Activated CD4-positive, alpha-beta T cell treated with anti-CD3 and anti-CD28 coated beads for 36 hours (primary cell): ENCODE measurements around the gene CSNK1G2. TPM values are rescaled to one million over a fixed set of nuclear protein-coding genes. Genes with fewer than 3 reads are reported as not detected.

Experiments
- ATAC-seq: fragments of 200-7000 bp; cut with Tn5 transposase; one replicate; pipeline ENCODE4 v1.10.0; 2021; ENCODE audit warnings: mild to moderate bottlenecking, moderate library complexity
- CTCF ChIA-PET: fragments of 350-600 bp; sonication (Branson Sonifier 250); formaldehyde crosslinking; loops from one replicate; lab custom pipeline; 2021; ENCODE audit warnings: antibody characterized with exemption; lab: Charles Lee
- POLR2A ChIA-PET: fragments of 350-600 bp; sonication (Branson Sonifier 250); formaldehyde crosslinking; loops from one replicate; lab custom pipeline; 2021; ENCODE audit warnings: antibody characterized with exemption, inconsistent platforms; lab: Charles Lee
- DNase-seq: peaks from one replicate; pipeline ENCODE4 v3.0.0-alpha.2; 2020
- H3K27ac Mint-ChIP-seq: one replicate; pipeline ENCODE4 v1.8.0; 2021; ENCODE audit warnings: mixed read lengths
- H3K27me3 Mint-ChIP-seq: one replicate; pipeline ENCODE4 v1.8.0; 2021; ENCODE audit warnings: mixed read lengths
- H3K36me3 Mint-ChIP-seq: one replicate; pipeline ENCODE4 v1.8.0; 2021; ENCODE audit warnings: low read depth, mixed read lengths
- H3K4me1 Mint-ChIP-seq: one replicate; pipeline ENCODE4 v1.8.0; 2021; ENCODE audit warnings: mixed read lengths
- H3K4me3 Mint-ChIP-seq: one replicate; pipeline ENCODE4 v1.8.0; 2021; ENCODE audit warnings: mild to moderate bottlenecking, moderate library complexity, mixed read lengths
- H3K9me3 Mint-ChIP-seq: one replicate; pipeline ENCODE4 v1.8.0; 2021; ENCODE audit warnings: low read depth, mixed read lengths
- intact Hi-C, 2 experiments: fragments of 100-400 bp; cut with DNase I in 1 of 2; cut with micrococcal nuclease in 1 of 2; formaldehyde crosslinking; loops; one replicate each; pipeline versions ENCODE4 v1.14.2 to v1.15.1; 2022 to 2024; cut with DNase I, micrococcal nuclease
- total RNA-seq, 2 experiments: library from RNA; stranded (reverse); gene quantifications; one replicate each; pipeline ENCODE4 v1.2.3, GENCODE V29; 2021

The CSNK1G2 gene
- total RNA-seq, 2 experiments from 2014 or later: 56.0 to 78.1 TPM

DNA sequence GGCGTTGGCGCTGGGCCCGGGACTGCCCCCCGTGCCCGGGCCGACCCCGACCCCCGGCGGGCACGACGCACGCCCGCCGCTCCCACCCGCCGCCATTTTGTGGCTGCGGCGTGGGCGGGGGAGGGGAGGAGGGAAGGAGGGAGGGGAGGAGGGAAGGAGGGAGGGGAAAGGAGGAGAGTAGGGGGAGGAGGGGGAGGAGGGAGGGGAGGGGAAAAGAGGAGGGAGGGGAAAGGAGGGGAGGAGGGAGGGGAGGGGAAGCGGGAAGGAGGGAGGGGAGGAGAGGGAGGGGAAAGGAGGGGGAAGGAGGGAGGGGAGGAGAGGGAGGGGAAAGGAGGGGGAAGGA, 74.6 kb downstream of the CSNK1G2 start, which contains the start of gene BTBD2:
TSS of gene BTBD2 (minus strand) at position 107 of the 343 bp plus-strand sequence. CDS start at position 96, 11 bp downstream.
- Mint-ChIP-seq H3K27me3 (no peaks in the 10 kb centered on the region), H3K4me1 (peaks cover 21% of the 10 kb centered on the region), H3K27ac (peak within 1 kb of the TSS; percentile 58), H3K36me3 (peaks cover 15% of the 10 kb centered on the region), H3K4me3 (peak within 1 kb of the TSS; percentile 69), H3K9me3 (no peaks in the 10 kb centered on the region)
- ChIA-PET POLR2A (no interaction called here), CTCF (no interaction called here)
- intact Hi-C loops: loop anchor here (1.0 to 5.0 kb wide), 6 partner anchors 67 to 312 kb away; partner anchors contain the start of genes IZUMO4 (in 1 of the 2), LSM7 (in 1 of the 2), MOB3A (in 1 of the 2) and SPPL2B (in 1 of the 2)
- ATAC-seq (peak; percentile 9), DNase-seq (peak; percentile 80)

DNA sequence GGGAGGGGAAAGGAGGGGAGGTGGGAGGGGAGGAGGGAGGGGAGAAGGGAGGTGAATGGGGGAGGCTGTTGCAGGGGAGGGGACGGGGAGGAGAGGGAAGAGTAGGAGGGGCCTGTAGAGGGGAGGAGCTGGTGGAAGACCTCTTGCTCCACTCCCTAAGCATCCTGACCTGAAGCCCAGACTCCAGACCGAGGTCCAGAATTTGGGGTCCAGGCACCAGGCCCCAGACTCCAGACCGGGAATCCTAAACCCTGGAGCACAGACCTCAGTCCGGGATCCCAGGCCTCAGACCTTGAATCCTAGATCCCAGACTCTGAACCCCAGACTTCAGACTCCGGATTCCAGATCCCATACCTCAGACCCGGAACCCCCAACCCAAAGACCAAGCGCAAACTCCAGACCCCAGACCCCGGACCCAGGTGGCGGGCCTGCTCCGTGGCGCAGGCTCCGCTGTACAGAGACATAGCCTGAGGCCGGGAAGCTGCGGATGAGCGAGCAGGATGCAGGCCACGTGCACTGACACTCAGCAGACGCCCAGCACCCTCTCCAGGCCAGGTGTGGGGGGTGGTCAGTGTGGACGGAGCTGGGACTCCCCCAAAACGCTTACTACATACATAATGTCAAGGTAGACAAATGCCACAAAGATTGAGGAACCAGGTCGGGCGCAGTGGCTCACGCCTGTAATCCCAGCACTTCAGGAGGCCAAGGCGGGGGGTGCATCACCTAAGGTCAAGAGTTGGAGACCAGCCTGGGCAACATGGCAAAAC, 75.3 kb downstream of the CSNK1G2 start:
- Mint-ChIP-seq H3K4me1 (peaks cover 21% of the 10 kb centered on the region), H3K27ac (peak overlapping the region; percentile 58)
- intact Hi-C loops: loop anchor here (1.0 to 5.0 kb wide), 6 partner anchors 19 to 311 kb away; partner anchors contain the start of genes LSM7 (in 1 of the 2) and SPPL2B (in 1 of the 2)

DNA sequence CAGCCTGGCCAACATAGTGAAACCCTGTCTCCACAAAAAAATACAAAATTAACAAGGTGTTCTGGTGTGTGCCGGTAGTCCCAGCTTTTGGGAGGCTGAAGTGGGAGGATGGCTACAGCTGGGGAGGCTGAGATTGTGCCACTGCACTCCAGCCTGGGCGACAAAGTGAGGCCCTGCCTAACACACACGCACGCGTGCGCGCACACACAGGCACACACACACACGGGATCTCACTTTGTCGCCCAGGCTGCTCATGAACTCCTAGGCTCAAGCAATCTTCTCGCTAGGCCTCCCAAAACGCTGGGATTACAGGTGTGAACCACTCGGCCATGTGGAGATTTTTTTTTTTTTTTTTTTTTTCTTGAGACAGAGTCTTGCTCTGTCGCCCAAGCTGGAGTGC, 77.8 kb downstream of the CSNK1G2 start:
- no peak for ATAC-seq
- intact Hi-C loops: loop anchor here (1.0 to 5.0 kb wide), 11 partner anchors 24 to 309 kb away; partner anchors contain the start of genes IZUMO4 (in 2 of the 2), MOB3A (in 2 of the 2), AP3D1 (in 1 of the 2) and LSM7 (in 1 of the 2)
- Mint-ChIP-seq H3K4me1 (peaks cover 17% of the 10 kb centered on the region), H3K9me3 (peaks cover 2% of the 10 kb centered on the region), H3K4me3 (no peak overlapping the region), H3K27ac (no peak overlapping the region), H3K27me3 (no peaks in the 10 kb centered on the region), H3K36me3 (no peaks in the 10 kb centered on the region)
- CTCF ChIA-PET: interaction anchor here (0.6 to 2.5 kb wide), 9 partner anchors 13 to 137 kb away, joined by 3 to 17 read pairs (median 4); no protein-coding TSS in a partner anchor
- POLR2A ChIA-PET: no interaction called here
- DNase-seq: no peak

More for the DNA sequence above, 75.3 kb downstream of the CSNK1G2 start:
- Mint-ChIP-seq H3K36me3 (peaks cover 10% of the 10 kb centered on the region), H3K9me3 (no peaks in the 10 kb centered on the region), H3K27me3 (no peaks in the 10 kb centered on the region), H3K4me3 (peak overlapping the region; percentile 66)
- ChIA-PET POLR2A (interaction anchor here (1.1 kb wide), 1 partner anchor 74 kb away, joined by 3 read pairs; no protein-coding TSS in a partner anchor), CTCF (interaction anchor here (0.6 kb wide), 1 partner anchor 134 kb away, joined by 4 read pairs; no protein-coding TSS in a partner anchor)
- ATAC-seq (peak; percentile 77), DNase-seq (peak; percentile 85)

DNA sequence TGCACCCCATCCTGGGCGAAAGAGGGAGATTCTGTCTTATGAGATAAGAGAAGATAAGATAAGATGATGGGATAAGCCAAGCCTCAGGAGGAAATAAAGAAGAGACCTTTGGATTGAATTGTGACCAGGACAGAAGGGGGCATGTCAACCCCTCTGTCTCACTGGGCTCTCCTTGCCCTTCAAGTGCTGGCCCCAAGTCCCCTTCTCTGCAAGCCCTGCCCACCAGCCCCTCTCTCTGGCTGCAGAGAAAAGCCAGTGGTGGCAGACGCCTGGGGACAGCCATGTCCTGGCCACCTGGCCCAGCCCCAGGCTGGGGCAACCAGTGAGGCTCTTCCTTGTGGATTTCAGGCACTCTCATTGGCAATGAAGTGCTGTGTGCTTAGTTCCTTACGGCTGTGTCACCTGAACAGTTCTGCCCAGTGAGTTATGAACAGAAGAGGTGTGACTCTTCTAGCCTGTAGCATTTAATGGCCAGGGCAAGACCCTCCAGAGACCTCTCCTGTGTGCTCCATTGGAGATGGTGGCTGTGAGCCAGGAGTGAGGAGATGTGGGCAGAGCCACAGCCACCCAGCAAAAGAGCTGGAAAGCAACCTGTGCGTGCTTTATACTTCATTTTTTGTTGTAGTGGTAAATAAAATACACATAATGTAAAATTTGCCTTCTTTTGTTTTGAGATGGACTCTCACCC, 80.6 kb downstream of the CSNK1G2 start:
- Mint-ChIP-seq H3K9me3 (peaks cover 5% of the 10 kb centered on the region), H3K4me1 (peaks cover 7% of the 10 kb centered on the region), H3K4me3 (no peak overlapping the region), H3K27ac (no peak overlapping the region), H3K36me3 (peaks cover 2% of the 10 kb centered on the region), H3K27me3 (no peaks in the 10 kb centered on the region)
- ChIA-PET CTCF (interaction anchor here (1.1 kb wide), 1 partner anchor 189 kb away, joined by 3 read pairs; no protein-coding TSS in a partner anchor), POLR2A (no interaction called here)
- DNase-seq (no peak), ATAC-seq (no peak)
- intact Hi-C loops: loop anchor here in 1 of 2 experiments (2.0 kb wide), 1 partner anchor 39 kb away; no protein-coding TSS in a partner anchor

DNA sequence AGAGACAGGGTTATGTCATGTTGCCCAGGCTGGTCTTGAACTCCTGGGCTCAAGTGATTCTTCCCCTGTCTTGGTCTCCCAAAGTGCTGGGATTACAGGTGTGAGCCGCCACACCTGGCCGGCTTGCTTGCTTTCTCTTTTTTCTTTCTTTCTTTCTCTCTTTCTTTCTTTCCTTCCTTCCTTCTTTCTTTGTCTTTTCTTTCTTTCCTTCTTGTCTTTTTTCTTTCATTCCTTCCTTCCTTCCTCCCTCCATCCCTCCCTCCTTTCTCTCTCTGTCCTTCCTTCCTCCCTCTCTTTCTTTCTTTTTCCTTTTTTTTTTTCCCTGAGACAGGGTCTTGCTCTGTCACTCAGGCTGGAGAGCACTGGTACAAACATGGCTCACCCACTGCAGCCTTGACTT, 81.3 kb downstream of the CSNK1G2 start:
- H3K27ac Mint-ChIP-seq: no peak overlapping the region
- DNase-seq (no peak), ATAC-seq (no peak)
- ChIA-PET CTCF (interaction anchor here (0.9 kb wide), 1 partner anchor 13 kb away, joined by 3 read pairs; no protein-coding TSS in a partner anchor), POLR2A (no interaction called here)
- H3K4me1 Mint-ChIP-seq: peaks cover 5% of the 10 kb centered on the region
- peaks cover 2% of the 10 kb centered on the region for H3K36me3 Mint-ChIP-seq
- peaks cover 5% of the 10 kb centered on the region for H3K9me3 Mint-ChIP-seq
- intact Hi-C loops: no loop called here
- no peak overlapping the region for H3K4me3 Mint-ChIP-seq
- H3K27me3 Mint-ChIP-seq: no peaks in the 10 kb centered on the region

DNA sequence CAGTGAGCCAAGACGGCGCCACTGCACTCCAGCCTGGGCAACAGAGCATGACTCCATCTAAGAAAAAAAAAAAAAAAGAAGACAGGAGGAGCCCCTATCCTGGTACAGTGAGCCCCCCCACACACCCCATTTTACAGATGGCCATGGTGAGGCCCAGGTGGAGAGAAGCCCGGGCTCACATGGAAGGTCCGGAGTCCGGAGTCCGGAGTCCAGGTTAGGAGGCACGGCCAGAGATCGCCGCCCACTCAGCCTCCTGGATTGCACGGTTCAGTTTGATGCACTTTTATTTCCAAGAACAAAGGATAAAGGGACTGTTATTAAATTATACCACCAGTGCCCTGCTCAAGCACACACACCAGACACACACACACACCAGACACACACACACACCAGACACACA, 85.8 kb downstream of the CSNK1G2 start:
- H3K27ac Mint-ChIP-seq: no peak overlapping the region
- peaks cover 2% of the 10 kb centered on the region for H3K36me3 Mint-ChIP-seq
- H3K4me3 Mint-ChIP-seq: no peak overlapping the region
- no peak for ATAC-seq
- ChIA-PET POLR2A (no interaction called here), CTCF (interaction anchor here (0.6 kb wide), 1 partner anchor 44 kb away, joined by 3 read pairs; no protein-coding TSS in a partner anchor)
- no peak for DNase-seq
- peaks cover 1% of the 10 kb centered on the region for H3K4me1 Mint-ChIP-seq
- peaks cover 5% of the 10 kb centered on the region for H3K9me3 Mint-ChIP-seq
- H3K27me3 Mint-ChIP-seq: no peaks in the 10 kb centered on the region
- intact Hi-C loops: no loop called here

DNA sequence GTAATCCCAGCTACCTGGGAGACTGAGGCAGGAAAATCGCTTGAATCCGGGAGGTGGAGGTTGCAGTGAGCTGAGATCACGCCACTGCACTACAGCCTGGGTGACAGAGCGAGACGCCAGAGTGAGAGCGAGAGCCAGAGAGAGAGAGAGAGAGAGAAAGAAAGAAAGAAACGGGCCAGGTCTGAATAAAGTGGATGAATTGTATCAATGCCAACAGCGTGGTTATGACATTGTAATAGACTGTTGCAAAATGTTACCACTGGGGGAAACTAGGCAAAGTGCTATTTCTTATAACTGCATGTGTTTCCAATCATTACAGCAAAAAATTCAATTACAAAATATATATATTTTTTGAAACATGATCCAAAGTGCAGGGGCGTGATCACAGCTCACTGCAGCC, 86.4 kb downstream of the CSNK1G2 start:
- H3K36me3 Mint-ChIP-seq: peaks cover 2% of the 10 kb centered on the region
- no peak for ATAC-seq
- intact Hi-C loops: no loop called here
- peaks cover 7% of the 10 kb centered on the region for H3K4me1 Mint-ChIP-seq
- ChIA-PET POLR2A (no interaction called here), CTCF (no interaction called here)
- DNase-seq: no peak
- no peaks in the 10 kb centered on the region for H3K27me3 Mint-ChIP-seq
- H3K9me3 Mint-ChIP-seq: peaks cover 5% of the 10 kb centered on the region
- no peak overlapping the region for H3K27ac Mint-ChIP-seq
- no peak overlapping the region for H3K4me3 Mint-ChIP-seq

Other genes starting within 250 kb of the CSNK1G2 start
- gene ONECUT3, start 187.7 kb upstream of the CSNK1G2 start, total RNA-seq: not detected
- 1 to 10 TPM; 7.9 to 8.4 TPM for gene ATP8B3, start 128.9 kb upstream of the CSNK1G2 start, total RNA-seq
- 10 to 100 TPM; 39.3 to 49.8 TPM for gene REXO1, start 92.7 kb upstream of the CSNK1G2 start, total RNA-seq
- gene KLF16, start 77.6 kb upstream of the CSNK1G2 start, total RNA-seq: 10 to 100 TPM; 22.5 to 28.8 TPM
- 10 to 100 TPM; 84.5 to 88.5 TPM for gene ABHD17A, start 55.7 kb upstream of the CSNK1G2 start, total RNA-seq
- gene ADAT3, start 35.8 kb upstream of the CSNK1G2 start, total RNA-seq: 1 to 10 TPM; 5.6 to 6.1 TPM
- gene SCAMP4, start 35.8 kb upstream of the CSNK1G2 start, total RNA-seq: 10 to 100 TPM; 20.5 to 25.6 TPM
- gene BTBD2, start 74.5 kb downstream of the CSNK1G2 start, total RNA-seq: 10 to 100 TPM; 46.7 to 61.8 TPM
- 100 to 1,000 TPM; 139 to 155 TPM for gene MKNK2, start 110.1 kb downstream of the CSNK1G2 start, total RNA-seq
- gene MOB3A, start 155.2 kb downstream of the CSNK1G2 start, total RNA-seq: 100 to 1,000 TPM; 148 to 156 TPM
- 10 to 100 TPM; 15.2 to 16.6 TPM for gene IZUMO4, start 155.7 kb downstream of the CSNK1G2 start, total RNA-seq
- gene AP3D1, start 210.4 kb downstream of the CSNK1G2 start, total RNA-seq: 100 to 1,000 TPM in 1 of 2 experiments, 10 to 100 TPM in 1; 82.7 to 105 TPM
- gene DOT1L, start 222.8 kb downstream of the CSNK1G2 start, total RNA-seq: 10 to 100 TPM; 62.5 to 73.8 TPM